K562 (cell line): ENCODE data around the gene SAMD10. TPM values are rescaled to one million over a fixed set of nuclear protein-coding genes. Genes with fewer than 3 reads are reported as not detected.

Source experiments
- BACH1 ChIP-seq: fragments of 200-800 bp; sonication (Bioruptor generic); IDR thresholded peaks from 2 replicates; pipeline ENCODE4 v1.6.1; 2016; ENCODE audit warnings: missing genetic modification characterization, missing compliant biosample characterization
- NUFIP1 ChIP-seq: fragments of 450-650 bp; IDR thresholded peaks from 2 replicates; pipeline ENCODE4 v1.6.1; 2018; ENCODE audit not compliant: partially characterized antibody
- polyA plus RNA-seq, 8 experiments: library from polyadenylated mRNA; depleted of rRNA in 4 of 8; stranded (reverse) in 5 of 8; unstranded in 3 of 8; fragments of >200 nt; fragmentation: Nextera tagmentation in 2 of 8; fragmentation: Illumina TruSeq in 1 of 8; extraction: Ambion mirVana in 2 of 8; extraction: Trizol in 1 of 8; gene quantifications; 2 replicates each; pipeline versions ENCODE4 v1.2.1 to v1.2.3, GENCODE V29; 2011 to 2014; ENCODE audit warnings: inconsistent platforms in 1 of 8, missing spikeins in 1 of 8
- total RNA-seq, 7 experiments: library from RNA; depleted of rRNA in 6 of 7; stranded (reverse); fragments of >200 nt in 6 of 7; fragmentation: Illumina TruSeq in 2 of 7; extraction: Trizol in 2 of 7; gene quantifications; 2 replicates each; pipeline versions ENCODE4 v1.2.1 to v1.2.3, GENCODE V29; 2011 to 2021; ENCODE audit warnings: low replicate concordance in 1 of 7
- TF ChIP-seq, protein P1 (sequence below): fragments of 250-450 bp; sonication (Bioruptor Pico); IDR thresholded peaks from 2 replicates; pipeline ENCODE4 v1.4.0; 2020
- TF ChIP-seq, protein P2 (sequence below): fragments of 450-650 bp; formaldehyde crosslinking; IDR thresholded peaks from 2 replicates; pipeline ENCODE4 v1.4.0; 2020; ENCODE audit warnings: mild to moderate bottlenecking, moderate library complexity

The SAMD10 gene
- total and polyA plus RNA-seq, 9 of the 15 experiments (the other 6 are each of a cell fraction or from before 2014, with no cell fraction given): 0.37 to 15.2 (median 4.8) TPM

DNA sequence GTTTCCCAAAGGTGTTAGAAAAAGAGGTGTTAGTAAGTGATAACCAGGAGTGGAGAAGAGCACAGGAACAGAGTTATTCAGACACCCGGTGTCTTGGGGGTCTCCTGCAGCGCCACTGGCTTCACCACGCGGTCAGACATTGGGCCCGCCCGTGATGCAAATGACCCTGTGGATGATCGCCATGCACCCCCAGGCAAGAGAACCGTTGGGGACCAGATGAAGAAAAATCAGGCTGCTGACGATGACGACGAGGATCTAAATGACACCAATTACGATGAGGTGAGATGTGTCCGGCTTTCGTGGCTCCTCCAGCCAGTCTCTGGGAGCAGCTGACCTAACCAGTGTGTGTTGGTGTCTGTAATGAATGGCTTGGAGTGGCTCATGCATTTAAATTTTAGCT is 3.5 kb upstream of the SAMD10 start (continued):
- TF ChIP-seq, protein P1, sequence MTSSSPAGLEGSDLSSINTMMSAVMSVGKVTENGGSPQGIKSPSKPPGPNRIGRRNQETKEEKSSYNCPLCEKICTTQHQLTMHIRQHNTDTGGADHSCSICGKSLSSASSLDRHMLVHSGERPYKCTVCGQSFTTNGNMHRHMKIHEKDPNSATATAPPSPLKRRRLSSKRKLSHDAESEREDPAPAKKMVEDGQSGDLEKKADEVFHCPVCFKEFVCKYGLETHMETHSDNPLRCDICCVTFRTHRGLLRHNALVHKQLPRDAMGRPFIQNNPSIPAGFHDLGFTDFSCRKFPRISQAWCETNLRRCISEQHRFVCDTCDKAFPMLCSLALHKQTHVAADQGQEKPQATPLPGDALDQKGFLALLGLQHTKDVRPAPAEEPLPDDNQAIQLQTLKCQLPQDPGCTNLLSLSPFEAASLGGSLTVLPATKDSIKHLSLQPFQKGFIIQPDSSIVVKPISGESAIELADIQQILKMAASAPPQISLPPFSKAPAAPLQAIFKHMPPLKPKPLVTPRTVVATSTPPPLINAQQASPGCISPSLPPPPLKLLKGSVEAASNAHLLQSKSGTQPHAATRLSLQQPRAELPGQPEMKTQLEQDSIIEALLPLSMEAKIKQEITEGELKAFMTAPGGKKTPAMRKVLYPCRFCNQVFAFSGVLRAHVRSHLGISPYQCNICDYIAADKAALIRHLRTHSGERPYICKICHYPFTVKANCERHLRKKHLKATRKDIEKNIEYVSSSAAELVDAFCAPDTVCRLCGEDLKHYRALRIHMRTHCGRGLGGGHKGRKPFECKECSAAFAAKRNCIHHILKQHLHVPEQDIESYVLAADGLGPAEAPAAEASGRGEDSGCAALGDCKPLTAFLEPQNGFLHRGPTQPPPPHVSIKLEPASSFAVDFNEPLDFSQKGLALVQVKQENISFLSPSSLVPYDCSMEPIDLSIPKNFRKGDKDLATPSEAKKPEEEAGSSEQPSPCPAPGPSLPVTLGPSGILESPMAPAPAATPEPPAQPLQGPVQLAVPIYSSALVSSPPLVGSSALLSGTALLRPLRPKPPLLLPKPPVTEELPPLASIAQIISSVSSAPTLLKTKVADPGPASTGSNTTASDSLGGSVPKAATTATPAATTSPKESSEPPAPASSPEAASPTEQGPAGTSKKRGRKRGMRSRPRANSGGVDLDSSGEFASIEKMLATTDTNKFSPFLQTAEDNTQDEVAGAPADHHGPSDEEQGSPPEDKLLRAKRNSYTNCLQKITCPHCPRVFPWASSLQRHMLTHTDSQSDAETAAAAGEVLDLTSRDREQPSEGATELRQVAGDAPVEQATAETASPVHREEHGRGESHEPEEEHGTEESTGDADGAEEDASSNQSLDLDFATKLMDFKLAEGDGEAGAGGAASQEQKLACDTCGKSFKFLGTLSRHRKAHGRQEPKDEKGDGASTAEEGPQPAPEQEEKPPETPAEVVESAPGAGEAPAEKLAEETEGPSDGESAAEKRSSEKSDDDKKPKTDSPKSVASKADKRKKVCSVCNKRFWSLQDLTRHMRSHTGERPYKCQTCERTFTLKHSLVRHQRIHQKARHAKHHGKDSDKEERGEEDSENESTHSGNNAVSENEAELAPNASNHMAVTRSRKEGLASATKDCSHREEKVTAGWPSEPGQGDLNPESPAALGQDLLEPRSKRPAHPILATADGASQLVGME (CRISPR knock-in tag): no peak
- TF ChIP-seq BACH1 (tag) (no peak), NUFIP1 (no peak)
- TF ChIP-seq, protein P2, sequence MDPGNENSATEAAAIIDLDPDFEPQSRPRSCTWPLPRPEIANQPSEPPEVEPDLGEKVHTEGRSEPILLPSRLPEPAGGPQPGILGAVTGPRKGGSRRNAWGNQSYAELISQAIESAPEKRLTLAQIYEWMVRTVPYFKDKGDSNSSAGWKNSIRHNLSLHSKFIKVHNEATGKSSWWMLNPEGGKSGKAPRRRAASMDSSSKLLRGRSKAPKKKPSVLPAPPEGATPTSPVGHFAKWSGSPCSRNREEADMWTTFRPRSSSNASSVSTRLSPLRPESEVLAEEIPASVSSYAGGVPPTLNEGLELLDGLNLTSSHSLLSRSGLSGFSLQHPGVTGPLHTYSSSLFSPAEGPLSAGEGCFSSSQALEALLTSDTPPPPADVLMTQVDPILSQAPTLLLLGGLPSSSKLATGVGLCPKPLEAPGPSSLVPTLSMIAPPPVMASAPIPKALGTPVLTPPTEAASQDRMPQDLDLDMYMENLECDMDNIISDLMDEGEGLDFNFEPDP (CRISPR knock-in tag): no peak
- TF ChIP-seq, all 486 proteins: peak for 0
